ENCODE measurements around the gene PDX1.

Gene PDX1

DNA sequence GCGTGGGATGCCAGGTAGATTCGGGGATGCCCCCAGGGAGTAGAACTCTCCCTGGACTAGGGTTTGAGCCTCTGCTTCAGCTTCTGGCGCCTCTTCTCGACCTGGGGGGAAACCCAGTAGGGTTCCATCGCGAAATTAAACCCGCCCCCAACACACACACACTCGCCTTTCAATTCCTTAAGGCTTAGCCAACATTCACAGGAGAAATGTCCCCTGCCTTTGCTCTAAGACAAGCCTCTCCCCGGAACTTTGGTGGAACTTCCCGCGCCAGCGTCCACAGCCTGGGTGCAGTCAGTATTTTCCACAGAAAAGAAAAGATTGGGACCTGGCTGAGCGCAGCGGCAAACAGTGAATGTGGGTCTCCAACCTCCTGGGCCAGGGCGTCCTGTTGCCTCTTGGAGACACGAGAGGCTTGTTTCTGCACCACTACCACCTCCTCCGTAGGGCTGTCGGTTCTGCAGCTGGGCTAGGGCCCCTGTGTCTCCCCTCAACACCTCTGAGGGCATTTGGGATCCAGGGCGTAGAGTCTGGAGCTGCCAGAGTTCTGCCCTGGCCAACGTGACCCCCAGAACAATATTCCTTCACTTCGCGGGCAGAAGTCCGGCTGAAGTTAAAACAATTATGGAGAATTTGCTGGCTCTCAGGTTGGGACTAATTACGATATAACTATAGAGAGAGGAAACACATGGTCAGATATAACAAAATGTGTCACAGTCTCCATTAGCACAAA lies 3.2 kb downstream of the PDX1 start:
- no peak for DNase-seq

DNA sequence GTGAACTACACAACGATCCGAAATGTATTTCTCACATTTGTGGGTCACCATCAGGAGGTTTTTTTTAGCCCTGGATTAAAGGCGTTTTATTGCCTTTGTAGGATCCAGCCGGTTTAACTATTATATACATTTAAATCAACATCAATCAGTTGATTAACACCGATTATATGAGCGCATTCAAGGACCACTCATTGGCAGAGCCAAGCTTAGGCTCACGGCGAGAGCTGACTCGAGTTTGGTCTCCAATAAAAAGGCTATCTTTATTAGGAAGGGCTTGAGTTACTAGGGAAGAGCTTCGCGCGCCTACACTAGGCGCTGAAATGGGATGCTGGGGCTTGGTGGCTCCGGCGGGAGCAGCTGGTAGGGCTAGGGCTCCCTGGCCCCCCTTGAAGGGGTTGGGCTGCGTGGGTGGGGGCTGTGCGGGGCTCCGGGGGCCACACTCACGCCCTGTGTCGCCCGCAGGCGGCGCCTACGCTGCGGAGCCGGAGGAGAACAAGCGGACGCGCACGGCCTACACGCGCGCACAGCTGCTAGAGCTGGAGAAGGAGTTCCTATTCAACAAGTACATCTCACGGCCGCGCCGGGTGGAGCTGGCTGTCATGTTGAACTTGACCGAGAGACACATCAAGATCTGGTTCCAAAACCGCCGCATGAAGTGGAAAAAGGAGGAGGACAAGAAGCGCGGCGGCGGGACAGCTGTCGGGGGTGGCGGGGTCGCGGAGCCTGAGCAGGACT lies 4.2 kb downstream of the PDX1 start:
- DNase-seq, result no peak

DNA sequence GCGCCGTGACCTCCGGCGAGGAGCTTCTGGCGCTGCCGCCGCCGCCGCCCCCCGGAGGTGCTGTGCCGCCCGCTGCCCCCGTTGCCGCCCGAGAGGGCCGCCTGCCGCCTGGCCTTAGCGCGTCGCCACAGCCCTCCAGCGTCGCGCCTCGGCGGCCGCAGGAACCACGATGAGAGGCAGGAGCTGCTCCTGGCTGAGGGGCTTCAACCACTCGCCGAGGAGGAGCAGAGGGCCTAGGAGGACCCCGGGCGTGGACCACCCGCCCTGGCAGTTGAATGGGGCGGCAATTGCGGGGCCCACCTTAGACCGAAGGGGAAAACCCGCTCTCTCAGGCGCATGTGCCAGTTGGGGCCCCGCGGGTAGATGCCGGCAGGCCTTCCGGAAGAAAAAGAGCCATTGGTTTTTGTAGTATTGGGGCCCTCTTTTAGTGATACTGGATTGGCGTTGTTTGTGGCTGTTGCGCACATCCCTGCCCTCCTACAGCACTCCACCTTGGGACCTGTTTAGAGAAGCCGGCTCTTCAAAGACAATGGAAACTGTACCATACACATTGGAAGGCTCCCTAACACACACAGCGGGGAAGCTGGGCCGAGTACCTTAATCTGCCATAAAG lies 4.8 kb downstream of the PDX1 start:
- DNase-seq, result no peak

DNA sequence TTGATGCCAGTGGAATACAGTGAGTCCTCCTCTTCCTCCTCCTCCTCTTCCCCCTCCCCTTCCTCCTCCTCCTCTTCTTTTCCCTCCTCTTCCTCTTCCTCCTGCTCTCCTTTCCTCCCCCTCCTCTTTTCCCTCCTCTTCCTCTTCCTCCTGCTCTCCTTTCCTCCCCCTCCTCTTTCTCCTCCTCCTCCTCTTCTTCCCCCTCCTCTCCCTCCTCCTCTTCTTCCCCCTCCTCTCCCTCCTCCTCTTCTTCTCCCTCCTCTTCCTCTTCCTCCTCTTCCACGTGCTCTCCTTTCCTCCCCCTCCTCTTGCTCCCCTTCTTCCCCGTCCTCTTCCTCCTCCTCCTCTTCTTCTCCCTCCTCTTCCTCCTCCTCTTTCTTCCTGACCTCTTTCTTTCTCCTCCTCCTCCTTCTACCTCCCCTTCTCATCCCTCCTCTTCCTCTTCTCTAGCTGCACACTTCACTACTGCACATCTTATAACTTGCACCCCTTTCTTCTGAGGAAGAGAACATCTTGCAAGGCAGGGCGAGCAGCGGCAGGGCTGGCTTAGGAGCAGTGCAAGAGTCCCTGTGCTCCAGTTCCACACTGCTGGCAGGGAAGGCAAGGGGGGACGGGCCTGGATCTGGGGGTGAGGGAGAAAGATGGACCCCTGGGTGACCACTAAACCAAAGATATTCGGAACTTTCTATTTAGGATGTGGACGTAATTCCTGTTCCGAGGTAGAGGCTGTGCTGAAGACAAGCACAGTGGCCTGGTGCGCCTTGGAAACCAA lies 5.6 kb downstream of the PDX1 start:
- DNase-seq, result no peak

DNA sequence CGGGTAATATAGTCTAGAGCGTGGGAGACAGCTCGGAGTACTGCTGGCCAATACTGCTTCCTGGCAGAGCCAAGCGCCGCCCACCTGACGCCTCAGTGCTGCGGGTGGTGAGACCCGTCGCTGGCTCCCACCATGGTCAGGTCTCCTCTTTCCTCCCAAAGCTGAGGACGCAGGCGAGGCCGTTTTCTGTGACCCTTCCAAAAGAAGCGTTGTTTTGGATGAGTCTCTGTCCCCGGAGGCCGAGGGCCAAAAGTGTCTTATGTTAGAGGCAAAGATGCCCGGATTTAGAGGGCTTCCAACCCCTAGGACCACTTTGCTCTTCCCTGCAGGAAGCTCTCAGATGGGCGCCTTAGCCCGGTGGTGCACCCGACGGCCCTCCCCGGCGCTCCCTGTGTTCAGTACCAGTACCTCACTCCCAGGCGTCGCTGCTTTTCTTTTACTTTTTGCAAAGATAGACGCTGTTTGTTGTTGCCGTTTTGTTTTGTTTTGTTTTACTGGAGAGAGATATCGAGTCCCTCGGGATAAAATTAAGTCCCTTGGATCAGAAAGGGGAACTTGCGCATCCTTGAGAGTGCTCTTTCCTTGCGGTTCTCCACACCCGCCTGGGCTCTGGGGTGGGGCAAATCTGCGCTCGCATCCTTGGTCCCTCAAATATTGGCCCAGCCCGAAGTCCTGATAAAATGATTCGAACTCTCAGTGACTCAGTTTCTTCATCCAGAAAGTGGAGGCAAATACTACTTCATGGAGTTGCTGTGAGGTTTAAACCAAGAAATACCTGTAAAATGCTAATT lies 7.0 kb downstream of the PDX1 start:
- no peak for DNase-seq

DNA sequence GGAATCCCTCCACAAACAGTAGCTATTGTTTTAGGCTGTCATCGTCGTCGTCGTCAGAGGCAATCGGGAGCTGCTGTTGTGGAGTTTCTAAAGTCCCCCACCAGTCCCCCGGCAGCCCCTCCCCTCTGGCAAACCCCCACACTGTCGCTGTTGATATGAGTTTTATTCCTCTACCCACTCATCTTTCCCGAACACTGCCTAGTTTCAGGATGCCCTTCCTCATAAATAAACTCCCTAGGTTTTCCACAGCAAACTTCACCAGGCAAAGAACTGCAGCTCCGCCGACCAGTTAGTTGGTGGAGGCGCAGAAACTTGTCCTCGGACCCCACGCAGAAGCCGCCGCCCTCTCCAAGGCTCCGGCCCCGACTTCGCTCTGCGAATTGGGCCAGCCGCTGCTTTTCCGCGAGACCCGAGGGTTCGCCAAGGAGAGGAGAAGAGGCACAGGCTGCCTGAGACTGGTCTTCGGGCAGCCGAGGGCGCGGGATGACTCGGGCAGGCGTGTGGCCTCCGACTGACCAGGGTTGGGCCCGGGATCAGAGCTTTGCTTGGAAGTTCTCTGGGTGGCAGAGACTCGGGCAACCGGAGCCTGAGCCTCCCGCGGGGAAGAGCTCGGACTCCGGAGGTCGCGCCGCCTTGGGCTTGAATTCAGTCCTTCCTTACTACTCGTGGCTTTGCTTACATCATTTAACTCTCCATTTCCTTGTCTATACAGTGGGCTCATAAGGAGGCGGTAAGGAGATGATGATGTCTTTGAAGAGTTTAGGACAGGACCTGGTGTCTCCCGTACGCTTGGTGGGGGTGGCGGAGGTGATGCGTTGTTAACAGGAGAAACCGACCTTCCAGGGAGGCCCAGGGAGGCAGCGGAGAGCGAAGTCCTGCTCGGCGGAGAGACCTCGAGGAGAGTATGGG lies 7.9 kb downstream of the PDX1 start:
- no peak for DNase-seq

DNA sequence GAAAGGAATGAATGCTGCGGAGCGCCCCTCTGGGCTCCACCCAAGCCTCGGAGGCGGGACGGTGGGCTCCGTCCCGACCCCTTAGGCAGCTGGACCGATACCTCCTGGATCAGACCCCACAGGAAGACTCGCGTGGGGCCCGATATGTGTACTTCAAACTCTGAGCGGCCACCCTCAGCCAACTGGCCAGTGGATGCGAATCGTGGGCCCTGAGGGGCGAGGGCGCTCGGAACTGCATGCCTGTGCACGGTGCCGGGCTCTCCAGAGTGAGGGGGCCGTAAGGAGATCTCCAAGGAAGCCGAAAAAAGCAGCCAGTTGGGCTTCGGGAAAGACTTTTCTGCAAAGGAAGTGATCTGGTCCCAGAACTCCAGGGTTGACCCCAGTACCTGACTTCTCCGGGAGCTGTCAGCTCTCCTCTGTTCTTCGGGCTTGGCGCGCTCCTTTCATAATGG lies 8.6 kb downstream of the PDX1 start:
- no peak for DNase-seq

DNA sequence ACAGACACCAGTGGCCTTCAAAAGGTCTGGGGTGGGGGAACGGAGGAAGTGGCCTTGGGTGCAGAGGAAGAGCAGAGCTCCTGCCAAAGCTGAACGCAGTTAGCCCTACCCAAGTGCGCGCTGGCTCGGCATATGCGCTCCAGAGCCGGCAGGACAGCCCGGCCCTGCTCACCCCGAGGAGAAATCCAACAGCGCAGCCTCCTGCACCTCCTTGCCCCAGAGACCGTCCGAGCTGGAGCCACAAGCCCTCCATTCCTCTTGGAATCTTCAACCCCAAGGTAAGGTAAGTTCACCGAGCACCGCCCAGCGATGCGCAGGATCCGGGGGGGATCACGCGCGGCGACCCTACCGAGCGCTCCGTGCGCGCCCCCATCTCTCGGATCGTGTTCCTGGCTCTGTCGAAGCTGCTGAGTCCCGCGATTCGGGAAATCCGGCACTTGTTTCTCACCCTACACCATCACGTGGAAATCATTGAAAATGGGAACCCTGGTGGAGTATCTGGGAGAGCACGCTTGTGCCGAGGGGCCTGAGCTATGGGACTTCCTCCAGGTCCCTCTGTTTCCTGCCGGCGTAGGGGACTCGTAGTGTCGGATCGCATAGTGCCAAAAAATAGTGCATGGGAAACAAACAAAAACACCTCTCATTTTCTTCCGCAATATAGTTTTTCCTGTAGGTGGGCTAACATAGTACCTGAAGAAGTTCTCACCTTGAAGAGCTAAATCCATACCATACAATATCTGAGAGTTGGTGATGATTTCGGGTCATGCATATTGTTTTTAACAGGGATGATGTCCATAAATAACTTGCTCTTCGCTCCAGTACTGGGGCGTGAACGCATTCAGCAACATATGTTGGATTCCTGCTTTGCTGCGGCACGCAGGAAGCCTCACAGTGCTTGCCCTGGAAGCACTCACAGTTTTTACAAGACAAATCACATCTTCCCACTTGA lies 9.3 kb downstream of the PDX1 start:
- DNase-seq, result no peak

DNA sequence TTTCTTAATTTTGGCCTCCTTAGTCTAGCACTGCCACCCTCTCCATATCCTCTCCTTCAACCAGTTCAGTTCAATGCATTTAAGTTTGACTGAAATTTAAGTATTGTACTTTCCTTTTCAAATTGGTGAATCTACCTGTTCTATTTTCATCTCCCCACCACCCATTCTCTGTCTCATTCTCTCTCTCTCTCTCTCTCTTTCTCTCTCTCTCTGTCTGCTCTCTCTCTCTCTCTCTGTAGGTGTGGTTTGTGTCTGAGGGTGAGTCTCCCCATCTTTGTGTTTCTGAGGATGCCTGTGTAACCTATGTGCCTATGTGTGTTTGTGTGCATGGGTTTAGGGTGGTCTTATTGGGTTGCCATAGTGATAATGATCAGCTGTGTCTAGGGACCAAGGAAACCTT lies 10.1 kb downstream of the PDX1 start:
- DNase-seq, result no peak

DNA sequence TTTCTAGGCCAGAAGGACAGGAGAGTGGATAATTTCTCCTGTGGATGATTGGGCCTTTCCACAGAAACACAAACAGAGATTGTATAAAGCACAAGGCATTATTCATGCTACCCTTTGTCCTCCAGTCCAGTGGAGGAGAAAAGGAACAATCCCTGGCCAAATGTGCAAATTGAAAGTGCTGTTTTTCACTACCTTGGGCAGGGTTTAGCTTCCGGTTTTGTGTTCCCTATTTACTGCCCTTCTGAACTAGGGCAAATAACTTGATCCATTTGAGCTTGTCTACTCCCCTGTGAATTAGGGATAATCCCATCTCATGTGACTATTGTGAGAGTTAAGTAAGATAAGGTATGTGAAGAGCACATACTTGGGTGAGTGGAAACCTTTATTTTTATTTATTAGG lies 13.3 kb downstream of the PDX1 start:
- no peak for DNase-seq

DNA sequence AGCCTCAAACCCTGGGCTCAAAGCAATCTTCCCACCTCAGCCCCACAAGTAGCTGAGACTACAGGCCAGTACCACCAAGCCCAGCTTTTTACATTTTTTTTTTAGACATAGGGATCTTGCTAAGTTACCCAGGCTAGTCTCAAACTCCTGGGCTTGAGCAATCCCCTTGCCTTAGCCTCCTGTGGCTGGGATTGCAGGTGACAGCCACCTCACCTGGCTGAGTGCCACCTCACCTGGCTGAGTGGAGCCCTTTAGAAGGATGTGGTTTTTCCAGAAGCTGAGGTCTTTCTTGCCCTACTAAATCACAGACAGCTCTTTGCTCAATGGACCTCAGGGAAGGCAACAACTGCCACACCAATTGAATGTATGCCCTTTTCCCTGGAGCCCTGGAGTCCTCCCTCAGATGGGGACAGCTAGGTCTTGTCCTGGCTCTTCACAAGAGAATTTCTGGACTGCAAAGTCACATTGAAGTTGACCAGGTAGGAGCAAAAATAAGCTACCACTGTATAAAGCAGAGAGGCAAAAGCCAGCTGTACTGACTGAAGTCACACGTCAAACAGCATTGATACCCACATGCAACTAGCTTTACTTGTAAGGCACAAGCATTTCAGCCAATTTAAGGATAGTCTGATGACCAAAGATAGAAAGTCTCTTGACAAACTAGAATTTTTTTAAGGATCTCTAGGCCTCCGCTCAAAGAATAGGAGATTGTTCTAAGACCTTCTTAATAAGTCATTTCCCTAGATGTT lies 14.0 kb downstream of the PDX1 start:
- DNase-seq, result no peak

DNA sequence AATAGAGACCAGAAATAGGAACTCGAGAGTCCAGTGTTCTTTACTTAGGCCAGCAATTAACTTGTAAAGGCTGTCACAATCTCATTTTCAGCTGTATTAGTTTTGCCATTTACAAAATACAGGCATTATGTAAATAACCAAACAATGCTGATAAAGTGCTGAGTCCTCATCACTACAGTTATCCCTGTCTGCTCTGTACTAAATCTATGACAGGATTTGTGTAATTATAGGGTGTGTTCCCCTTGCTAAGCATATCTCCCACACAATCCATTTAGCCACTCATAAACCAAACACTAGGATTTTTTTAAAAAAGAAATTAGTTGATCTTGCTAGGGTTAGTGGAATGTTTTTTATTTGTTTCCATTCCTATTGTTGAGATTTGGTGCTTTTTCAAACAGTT lies 23.2 kb downstream of the PDX1 start:
- no peak for DNase-seq

DNA sequence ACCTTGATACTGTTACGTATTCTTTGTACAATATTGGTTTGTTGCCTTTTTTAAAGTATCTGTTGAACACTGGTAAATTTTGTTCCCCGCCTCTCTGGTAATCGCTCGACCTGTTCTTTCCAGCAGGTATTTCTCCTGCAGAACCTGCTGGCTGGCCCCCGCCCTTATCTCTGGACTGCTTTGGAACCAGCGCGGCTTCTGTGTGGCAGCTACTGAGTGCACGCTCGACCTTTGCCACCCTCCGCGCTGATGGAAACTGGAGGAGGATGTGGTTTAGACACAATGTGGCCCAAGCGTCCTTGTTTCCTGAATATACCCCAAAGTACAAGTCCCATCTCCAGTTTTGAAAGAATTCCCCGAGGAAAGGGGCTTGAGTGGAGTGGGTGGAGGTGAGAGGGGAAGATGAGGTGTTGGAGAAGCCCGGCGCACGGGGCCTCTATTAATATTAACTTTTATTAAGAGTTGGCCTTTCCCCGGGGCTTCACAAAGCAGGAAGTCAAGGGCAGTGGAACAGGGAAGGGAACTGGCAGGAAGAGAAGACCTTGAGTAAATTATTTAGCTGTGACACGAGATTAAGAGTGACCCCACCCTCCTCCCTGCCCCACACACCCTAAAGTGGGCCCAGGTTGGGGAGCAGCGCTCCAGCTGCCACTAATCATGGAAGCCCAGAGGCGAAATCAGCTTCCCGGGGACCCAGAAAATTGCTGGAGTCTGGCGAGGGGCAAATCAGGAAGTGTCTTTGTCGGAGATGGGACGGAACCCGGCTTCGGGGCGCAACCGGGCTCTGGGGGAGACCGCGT lies 33.3 kb downstream of the PDX1 start:
- DNase-seq, result no peak

DNA sequence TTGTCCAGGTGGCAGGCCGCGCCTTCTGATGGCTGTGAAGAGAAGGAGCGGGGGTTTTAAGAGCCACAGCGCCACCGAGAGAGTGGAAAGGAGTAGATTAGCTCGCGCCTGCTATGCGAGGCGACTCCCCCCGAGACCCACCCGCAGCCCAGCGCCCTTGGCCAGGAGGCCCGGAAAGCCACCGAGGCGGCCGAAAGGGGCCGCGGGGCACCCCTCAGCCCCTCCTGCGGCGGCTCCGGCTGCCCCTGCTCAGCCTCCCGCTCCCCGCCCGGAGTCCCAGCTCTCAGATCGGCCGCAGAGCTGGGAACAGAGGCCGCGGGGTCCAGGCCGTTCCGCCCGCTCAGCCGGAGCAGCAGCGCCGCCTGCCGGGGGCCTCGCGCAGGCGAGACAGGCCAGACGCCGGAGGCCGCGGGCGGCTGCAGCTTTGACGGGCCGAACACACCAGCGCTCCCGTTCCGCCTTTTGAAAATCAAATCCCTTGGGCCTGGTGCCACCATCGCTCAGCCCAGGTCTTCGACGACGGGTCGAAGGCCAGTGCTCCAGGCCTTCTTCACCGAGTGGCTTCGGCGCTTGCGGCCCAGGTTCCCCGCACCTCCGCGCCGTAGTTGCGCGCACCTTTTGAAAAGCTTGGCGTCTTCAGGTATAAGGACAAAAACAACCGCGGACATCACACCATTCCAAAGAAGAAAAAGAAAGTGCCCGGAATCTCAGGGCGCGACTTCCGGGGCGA lies 34.0 kb downstream of the PDX1 start:
- peak; percentile 69 for DNase-seq

DNA sequence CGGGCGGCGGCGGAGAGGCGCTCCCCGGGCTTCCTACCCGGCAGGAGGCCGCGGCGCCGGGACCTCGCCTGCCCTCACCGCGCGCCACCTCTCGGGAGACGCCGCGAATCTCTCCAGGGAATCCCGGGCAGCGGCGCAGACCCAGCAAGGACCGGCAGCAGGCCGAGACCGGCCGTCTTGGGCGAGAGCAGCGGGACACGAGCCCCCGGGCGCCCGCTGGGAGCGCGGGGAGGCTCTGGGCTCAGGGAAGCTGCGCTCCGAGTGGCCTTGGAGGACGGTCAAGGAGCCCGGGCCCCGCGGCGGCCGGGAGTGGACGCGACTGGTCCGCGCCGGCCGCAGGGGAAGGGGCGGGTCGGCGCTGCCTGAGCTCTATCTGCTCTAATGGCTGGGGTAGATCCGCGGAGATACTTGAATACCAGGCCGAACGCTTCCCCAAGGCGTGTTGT lies 34.6 kb downstream of the PDX1 start:
- DNase-seq, result no peak

DNA sequence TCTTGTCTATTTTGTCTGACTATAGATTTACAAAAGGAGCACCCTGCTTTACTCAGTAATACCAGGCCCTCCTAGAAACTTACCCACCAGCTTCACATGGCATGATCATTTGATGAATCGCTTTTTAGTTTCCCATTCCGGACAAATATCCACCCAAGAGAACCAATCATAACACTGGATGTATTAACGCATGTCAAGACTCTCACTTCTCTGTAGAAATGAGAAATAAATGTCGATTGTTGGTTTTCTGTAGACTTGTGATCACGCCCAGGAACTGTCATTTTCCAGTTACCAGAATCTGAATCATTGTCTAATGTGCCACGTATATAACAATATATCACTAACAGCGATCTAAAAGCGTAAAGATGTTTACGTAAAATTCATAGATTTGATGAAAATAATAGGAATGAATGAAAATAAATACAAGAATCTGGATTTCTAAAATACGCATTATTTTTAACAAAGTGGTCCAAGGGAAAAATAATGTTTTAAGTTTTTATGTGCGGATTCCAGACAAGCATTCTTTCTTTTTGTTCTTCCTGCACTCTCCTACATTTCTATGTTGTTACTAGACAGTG lies 35.3 kb downstream of the PDX1 start:
- no peak for DNase-seq

DNA sequence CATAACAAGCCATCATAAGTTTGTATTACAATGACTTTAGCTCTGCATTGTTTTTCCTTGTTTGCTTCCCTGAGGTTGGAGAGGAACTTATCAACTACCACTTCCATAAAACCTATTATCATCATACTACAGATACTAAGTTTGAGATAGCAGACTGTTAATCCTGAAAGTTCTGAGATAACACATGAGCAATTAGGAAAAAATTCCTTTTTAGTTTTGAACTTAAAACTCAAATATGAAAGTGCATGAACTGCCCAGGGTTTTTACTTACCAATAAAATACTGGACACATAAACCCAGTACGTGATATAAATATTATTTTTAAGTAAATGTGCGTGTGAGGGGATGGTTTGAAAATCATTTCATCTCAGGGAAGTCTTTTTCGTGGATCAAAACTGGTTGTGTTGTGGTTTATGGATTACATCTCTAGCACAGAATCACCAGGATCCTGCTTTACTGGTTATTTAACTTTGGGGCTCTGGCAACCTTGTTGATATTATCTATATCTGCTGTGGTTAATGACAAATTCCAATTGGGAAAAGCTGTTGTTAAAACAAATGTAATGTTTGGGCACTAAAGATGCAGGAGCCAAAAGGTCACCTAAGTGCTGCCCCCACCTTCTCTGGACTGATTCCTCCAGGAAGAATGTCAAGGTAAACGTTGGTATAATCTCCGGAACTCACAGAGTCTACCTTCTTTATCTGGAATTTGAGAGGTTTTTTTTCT lies 36.9 kb downstream of the PDX1 start:
- no peak for DNase-seq
